GM18498 (cell line): ENCODE data around the gene HSD17B4.
"Not testable (repeated sequence)": the region's sequence is repeated elsewhere in the genome, so short reads cannot be mapped to it uniquely, and the experiment has no call there.

ENCODE experiments used
- ATAC-seq: cut with Tn5 transposase; IDR thresholded peaks from one replicate; pipeline ENCODE4 v1.9.1; 2021; ENCODE audit warnings: mild to moderate bottlenecking, moderate library complexity; ENCODE audit not compliant: unreplicated experiment

Gene HSD17B4

GRCh38 chr5:119473241-119473640, 20.9 kb downstream of the HSD17B4 start:
- ATAC-seq, result no peak

DNA sequence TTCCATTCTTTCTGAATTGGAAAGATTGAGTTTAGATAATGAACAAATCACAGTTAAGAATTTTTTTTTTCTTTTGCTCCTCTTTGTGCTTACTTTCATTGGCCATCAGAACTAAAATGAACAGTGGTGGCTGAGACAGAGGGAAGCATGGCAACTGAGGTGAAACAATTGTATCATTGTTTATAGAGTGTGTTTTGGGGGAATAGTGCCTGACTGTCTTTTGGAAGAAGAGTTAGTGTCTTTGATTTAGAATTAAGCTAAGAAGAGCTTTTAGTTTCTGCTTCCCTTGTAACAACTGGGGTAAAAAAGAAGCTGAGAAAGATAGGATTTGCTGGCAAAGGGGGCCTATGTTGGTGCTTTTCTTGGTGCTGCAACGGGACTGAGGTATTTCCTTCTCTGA, 24.0 kb downstream of the HSD17B4 start:
- no peak for ATAC-seq

- ATAC-seq, result no peak
Observed at GRCh38 chr5:119478781-119479180, 26.5 kb downstream of the HSD17B4 start.

- ATAC-seq, result not testable (repeated sequence)
Observed at GRCh38 chr5:119480629-119481028, 28.3 kb downstream of the HSD17B4 start.

GRCh38 chr5:119483155-119483554, 30.9 kb downstream of the HSD17B4 start:
- no peak for ATAC-seq

GRCh38 chr5:119484884-119485283, 32.6 kb downstream of the HSD17B4 start:
- no peak for ATAC-seq

- ATAC-seq, result no peak
Observed at GRCh38 chr5:119501671-119502179, 49.4 kb downstream of the HSD17B4 start.

DNA sequence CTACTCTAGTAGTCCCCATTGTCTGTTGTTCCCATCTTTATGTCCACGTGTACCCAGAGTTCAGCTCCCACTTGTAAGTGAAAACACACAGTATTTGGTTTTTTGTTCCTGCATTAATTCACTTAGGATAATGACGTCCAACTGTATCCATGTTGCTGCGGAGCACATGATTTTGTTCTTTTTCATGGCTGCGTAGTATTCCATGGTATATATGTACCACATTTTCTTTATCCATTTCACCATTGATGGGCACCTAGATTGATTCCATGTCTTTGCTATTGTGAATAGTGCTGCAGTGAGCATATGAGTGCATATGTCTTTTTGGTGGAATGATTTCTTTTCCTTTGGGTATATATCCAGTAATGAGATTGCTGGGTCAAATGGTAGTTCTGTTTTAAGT, 51.6 kb downstream of the HSD17B4 start:
- not testable (repeated sequence) for ATAC-seq

DNA sequence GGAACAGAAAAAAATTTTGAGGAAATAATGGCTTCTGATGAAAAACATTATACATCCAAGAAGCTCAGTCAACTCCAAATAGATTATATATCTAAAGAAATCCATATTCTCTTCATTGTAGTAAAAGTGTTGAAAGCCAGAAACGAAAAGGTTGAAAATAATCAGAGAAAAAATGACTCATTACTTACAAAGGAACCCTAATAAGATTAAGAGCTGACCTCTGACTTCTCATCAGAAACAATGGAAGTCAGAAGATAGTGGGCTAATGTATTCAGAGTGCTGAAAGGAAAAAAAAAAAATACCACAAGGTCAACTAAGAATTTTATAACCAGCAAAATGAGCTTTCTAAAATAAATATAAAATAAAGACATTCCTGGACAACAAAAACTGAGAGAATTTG, 60.0 kb downstream of the HSD17B4 start:
- no peak for ATAC-seq

- no peak for ATAC-seq
Observed at GRCh38 chr5:119515192-119515591, 62.9 kb downstream of the HSD17B4 start.

GRCh38 chr5:119517115-119517514, 64.8 kb downstream of the HSD17B4 start:
- ATAC-seq, result not testable (repeated sequence)

DNA sequence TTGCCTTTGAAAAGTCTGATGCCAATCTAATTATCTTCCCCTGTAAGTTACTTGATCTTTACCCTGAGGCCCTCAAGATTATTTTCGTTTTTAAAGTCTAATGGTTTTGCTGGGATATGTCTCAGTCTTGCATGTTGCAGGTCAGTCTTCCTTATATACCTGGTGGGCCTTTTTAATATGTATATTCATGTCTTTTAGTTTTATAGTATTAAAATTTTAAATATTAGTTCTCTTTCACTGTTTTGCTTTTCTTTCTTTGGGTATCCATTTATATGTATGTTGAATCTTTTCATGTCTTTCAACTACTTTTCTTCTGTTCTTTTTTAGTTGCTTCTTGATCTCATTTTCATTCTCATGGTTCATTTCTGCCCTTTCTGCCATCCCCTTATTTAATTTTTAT, 68.9 kb downstream of the HSD17B4 start:
- ATAC-seq, result no peak

- no peak for ATAC-seq
Observed at GRCh38 chr5:119522841-119523240, 70.5 kb downstream of the HSD17B4 start.

DNA sequence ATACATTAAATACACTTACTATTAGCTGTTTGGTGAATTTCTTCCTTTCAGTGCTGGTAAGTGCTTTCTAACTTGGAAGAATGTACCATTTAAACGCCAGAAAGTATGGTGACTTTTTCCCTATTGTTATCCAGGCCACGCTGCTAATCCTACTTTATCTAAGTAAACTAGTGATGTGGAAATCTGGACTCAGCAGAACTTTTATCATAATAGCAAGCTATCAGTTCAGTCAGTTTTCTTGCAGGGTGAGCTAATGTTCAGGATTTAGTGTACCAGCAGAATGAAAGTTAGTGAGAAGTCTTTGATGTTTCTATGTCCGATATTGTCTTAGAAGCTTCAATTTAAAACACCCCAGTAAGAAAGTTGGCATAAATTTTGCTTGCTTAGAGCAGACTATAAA, 72.2 kb downstream of the HSD17B4 start:
- ATAC-seq, result no peak

- no peak for ATAC-seq
Observed at GRCh38 chr5:119527351-119527750, 75.1 kb downstream of the HSD17B4 start.

- no peak for ATAC-seq
Observed at GRCh38 chr5:119529811-119530210, 77.5 kb downstream of the HSD17B4 start.

GRCh38 chr5:119532637-119533036, 80.3 kb downstream of the HSD17B4 start:
- ATAC-seq, result no peak

- ATAC-seq, result peak; percentile 100
Observed at GRCh38 chr5:119537704-119538103, 85.4 kb downstream of the HSD17B4 start.

DNA sequence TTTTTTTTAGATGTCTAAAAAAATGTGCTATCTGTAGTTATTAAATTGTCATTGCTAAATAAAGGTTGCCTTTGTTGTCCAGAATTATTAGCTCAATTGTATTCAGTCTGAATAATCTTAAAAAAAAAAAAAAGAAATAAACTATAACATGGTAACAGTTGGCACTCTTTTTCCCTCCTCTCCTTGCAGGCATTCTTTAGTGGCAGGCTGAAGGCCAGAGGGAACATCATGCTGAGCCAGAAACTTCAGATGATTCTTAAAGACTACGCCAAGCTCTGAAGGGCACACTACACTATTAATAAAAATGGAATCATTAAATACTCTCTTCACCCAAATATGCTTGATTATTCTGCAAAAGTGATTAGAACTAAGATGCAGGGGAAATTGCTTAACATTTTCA, 89.4 kb downstream of the HSD17B4 start:
- no peak for ATAC-seq

DNA sequence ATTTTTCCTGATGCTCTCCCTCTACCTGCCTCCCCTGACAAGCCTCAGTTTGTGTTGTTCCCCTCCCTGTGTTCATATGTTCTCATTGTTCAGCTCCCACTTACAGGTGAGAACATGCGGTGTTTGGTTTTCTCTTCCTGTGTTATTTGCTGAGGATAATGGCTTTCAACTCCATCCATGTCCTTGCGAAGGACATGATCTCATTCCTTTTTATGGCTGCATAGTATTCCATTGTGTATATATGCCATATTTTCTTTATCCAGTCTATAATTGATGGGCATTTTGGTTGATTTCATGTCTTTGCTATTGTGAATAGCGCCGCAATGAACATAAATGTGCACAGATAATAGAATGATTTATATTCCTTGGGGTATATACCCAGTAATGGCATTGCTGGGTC, 99.5 kb downstream of the HSD17B4 start:
- no peak for ATAC-seq

GRCh38 chr5:119554597-119554996, 102.3 kb downstream of the HSD17B4 start:
- no peak for ATAC-seq

GRCh38 chr5:119570910-119571309, 118.6 kb downstream of the HSD17B4 start:
- ATAC-seq, result no peak

GRCh38 chr5:119578937-119579336, 126.6 kb downstream of the HSD17B4 start:
- peak; percentile 59 for ATAC-seq

GRCh38 chr5:119582987-119583386, 130.7 kb downstream of the HSD17B4 start:
- ATAC-seq, result no peak
